HFFc6 (cell line): ENCODE data around the gene NPTN. TPM values are rescaled to one million over a fixed set of nuclear protein-coding genes. Genes with fewer than 3 reads are reported as not detected.
A peak's percentile ranks its signal among the peaks of the same experiment; 100 is the strongest.
"Not testable (repeated sequence)": the region's sequence is repeated elsewhere in the genome, so short reads cannot be mapped to it uniquely, and the experiment has no call there.

Experiments used
- DNase-seq: peaks from one replicate; pipeline ENCODE4 v3.0.0-alpha.2; 2018
- H3K27ac Mint-ChIP-seq: 2 replicates; pipeline ENCODE4 v1.8.0; 2020; ENCODE audit warnings: mild to moderate bottlenecking, mixed read lengths
- H3K27me3 Mint-ChIP-seq: 2 replicates; pipeline ENCODE4 v1.8.0; 2021; ENCODE audit warnings: mild to moderate bottlenecking, moderate library complexity, mixed read lengths; ENCODE audit not compliant: insufficient read depth
- H3K36me3 Mint-ChIP-seq: 2 replicates; pipeline ENCODE4 v1.8.0; 2021; ENCODE audit warnings: low read depth, mixed read lengths
- H3K4me1 Mint-ChIP-seq: 2 replicates; pipeline ENCODE4 v1.8.0; 2020; ENCODE audit warnings: low read depth, mixed read lengths
- H3K4me3 Mint-ChIP-seq: 2 replicates; pipeline ENCODE4 v1.8.0; 2020; ENCODE audit warnings: mild to moderate bottlenecking, moderate library complexity, mixed read lengths
- H3K9me3 Mint-ChIP-seq: 2 replicates; pipeline ENCODE4 v1.8.0; 2020; ENCODE audit warnings: mild to moderate bottlenecking, mixed read lengths
- CTCF ChIP-seq: fragments of 200-600 bp; sonication (generic); IDR thresholded peaks from 2 replicates; pipeline ENCODE4 v1.5.0; 2021; ENCODE audit warnings: antibody characterized with exemption, mild to moderate bottlenecking
- total RNA-seq, 6 experiments: library from RNA; stranded (reverse); fragmentation: NEBNext Ultra II Directional; extraction: Animal tissue kit (Norgen Biotek cat#: 25700); gene quantifications; 2 replicates in 1 of 6; 3 replicates in 5 of 6; pipeline ENCODE4 v1.2.3, GENCODE V29; 2021

NPTN gene
- total RNA-seq, 6 experiments from 2014 or later, result 183 to 215 (median 204) TPM

- no peaks in the 10 kb centered on the region for H3K36me3 Mint-ChIP-seq
- H3K9me3 Mint-ChIP-seq, result no peaks in the 10 kb centered on the region
- TF ChIP-seq CTCF, result no peak
- no peak overlapping the region for H3K27ac Mint-ChIP-seq
- H3K27me3 Mint-ChIP-seq, result peaks cover 5% of the 10 kb centered on the region
- no peak overlapping the region for H3K4me3 Mint-ChIP-seq
- H3K4me1 Mint-ChIP-seq, result peaks cover 36% of the 10 kb centered on the region
- no peak for DNase-seq
Observed at GRCh38 chr15:73648014-73648295, 14.8 kb upstream of the NPTN start.

GRCh38 chr15:73647259-73648013 lies 14.2 kb upstream of the NPTN start:
- H3K9me3 Mint-ChIP-seq, result no peaks in the 10 kb centered on the region
- H3K27me3 Mint-ChIP-seq, result peaks cover 5% of the 10 kb centered on the region
- TF ChIP-seq CTCF, result no peak
- peak; percentile 24 for DNase-seq
- no peak overlapping the region for H3K4me3 Mint-ChIP-seq
- H3K4me1 Mint-ChIP-seq, result peaks cover 36% of the 10 kb centered on the region
- H3K27ac Mint-ChIP-seq, result no peak overlapping the region
- no peaks in the 10 kb centered on the region for H3K36me3 Mint-ChIP-seq

- Mint-ChIP-seq H3K9me3 (peaks cover 20% of the 10 kb centered on the region), H3K27ac (peak overlapping the region; percentile 80), H3K36me3 (peaks cover 12% of the 10 kb centered on the region), H3K4me1 (peaks cover 50% of the 10 kb centered on the region)
- not testable (repeated sequence) for H3K4me3 Mint-ChIP-seq, H3K27me3 Mint-ChIP-seq
- peak; percentile 91 for DNase-seq
Observed at GRCh38 chr15:73639464-73639863, 6.3 kb upstream of the NPTN start.

GRCh38 chr15:73637527-73637926 lies 4.3 kb upstream of the NPTN start:
- Mint-ChIP-seq H3K4me3 (no peak overlapping the region), H3K4me1 (peaks cover 61% of the 10 kb centered on the region), H3K9me3 (peaks cover 20% of the 10 kb centered on the region), H3K36me3 (peaks cover 12% of the 10 kb centered on the region), H3K27ac (peak overlapping the region; percentile 66), H3K27me3 (peaks cover 5% of the 10 kb centered on the region; the same call in 1 of the 2 replicates)
- no peak for TF ChIP-seq CTCF
- peak; percentile 89 for DNase-seq

- Mint-ChIP-seq H3K27me3 (peaks cover 2% of the 10 kb centered on the region; the same call in 1 of the 2 replicates), H3K36me3 (no peaks in the 10 kb centered on the region), H3K4me3 (peak overlapping the region; percentile 88), H3K27ac (peak overlapping the region; percentile 99), H3K4me1 (peaks cover 82% of the 10 kb centered on the region), H3K9me3 (no peaks in the 10 kb centered on the region)
- TF ChIP-seq CTCF, result no peak
- peak; percentile 96 for DNase-seq
Observed at GRCh38 chr15:73633991-73634495, 854 bp upstream of the NPTN start.

DNA sequence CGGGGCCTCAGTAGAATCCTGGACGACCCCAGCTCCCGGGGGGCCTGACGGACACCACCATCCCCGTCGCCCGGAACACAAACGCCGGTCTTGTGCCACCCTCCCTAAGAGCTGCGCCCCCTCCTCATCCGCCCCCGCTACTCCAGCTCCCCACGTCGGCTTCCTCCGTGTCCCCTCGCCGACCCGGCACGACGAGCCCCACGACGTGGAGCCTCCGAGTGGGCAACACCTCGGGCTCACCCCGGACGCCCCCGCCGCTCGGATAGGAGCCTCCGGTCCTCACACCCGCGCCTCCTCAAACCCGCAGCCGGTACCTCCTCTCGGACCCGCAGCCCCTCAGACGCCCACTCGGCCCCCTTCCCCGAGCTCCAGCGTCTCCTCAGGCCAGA lies 525 bp downstream of the NPTN start:
- H3K4me3 Mint-ChIP-seq, result peak overlapping the region; percentile 94
- peaks cover 2% of the 10 kb centered on the region; the same call in 1 of the 2 replicates for H3K27me3 Mint-ChIP-seq
- H3K27ac Mint-ChIP-seq, result peak overlapping the region; percentile 79
- no peaks in the 10 kb centered on the region for H3K9me3 Mint-ChIP-seq
- TF ChIP-seq CTCF, result no peak
- DNase-seq, result no peak
- H3K36me3 Mint-ChIP-seq, result no peaks in the 10 kb centered on the region
- H3K4me1 Mint-ChIP-seq, result peaks cover 84% of the 10 kb centered on the region
